ENCODE measurements around the gene KDM5A.
"Not testable (repeated sequence)": the region's sequence is repeated elsewhere in the genome, so short reads cannot be mapped to it uniquely, and the experiment has no call there.

KDM5A gene

DNA sequence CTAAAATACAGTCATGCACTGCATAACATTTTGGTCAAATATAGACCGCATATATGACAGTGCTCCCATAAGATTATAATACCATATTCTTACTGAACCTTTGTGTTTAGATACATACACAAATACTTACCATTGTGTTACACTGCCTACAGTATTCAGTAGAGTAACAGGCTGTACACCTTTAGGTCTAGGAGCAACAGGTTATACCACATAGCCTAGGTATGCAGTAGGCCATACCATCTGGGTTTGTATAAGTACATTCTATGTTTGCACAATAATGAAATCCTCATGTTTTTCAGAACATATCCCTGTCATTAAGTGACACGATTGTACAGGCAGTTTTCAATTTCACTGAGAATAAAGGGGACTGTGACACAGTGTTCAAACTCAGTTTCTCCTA lies 22.3 kb downstream of the KDM5A start:
- TF ChIP-seq, protein P1, sequence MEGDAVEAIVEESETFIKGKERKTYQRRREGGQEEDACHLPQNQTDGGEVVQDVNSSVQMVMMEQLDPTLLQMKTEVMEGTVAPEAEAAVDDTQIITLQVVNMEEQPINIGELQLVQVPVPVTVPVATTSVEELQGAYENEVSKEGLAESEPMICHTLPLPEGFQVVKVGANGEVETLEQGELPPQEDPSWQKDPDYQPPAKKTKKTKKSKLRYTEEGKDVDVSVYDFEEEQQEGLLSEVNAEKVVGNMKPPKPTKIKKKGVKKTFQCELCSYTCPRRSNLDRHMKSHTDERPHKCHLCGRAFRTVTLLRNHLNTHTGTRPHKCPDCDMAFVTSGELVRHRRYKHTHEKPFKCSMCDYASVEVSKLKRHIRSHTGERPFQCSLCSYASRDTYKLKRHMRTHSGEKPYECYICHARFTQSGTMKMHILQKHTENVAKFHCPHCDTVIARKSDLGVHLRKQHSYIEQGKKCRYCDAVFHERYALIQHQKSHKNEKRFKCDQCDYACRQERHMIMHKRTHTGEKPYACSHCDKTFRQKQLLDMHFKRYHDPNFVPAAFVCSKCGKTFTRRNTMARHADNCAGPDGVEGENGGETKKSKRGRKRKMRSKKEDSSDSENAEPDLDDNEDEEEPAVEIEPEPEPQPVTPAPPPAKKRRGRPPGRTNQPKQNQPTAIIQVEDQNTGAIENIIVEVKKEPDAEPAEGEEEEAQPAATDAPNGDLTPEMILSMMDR (IDR thresholded peaks at IDR 0.05; ENCODE audit: low read depth, low read length, missing control alignments), result no peak

DNA sequence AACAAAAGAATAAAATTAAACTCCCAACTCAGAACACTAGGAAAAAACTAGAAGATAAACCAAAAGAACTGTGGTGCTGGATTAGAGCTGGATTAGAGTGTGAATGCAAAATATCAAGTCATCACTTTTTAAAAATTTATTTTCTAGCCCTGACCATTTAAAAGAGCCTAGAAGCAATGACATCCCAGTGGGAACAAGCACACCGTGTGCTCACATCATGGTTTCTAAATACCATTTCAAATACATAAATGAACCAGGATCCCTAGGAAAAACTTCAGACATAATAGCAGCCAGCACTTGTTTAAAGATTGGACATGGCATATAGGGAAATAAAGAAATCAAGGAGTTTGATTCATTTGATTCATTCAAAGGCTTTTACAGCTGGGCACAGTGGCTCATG lies 30.0 kb downstream of the KDM5A start:
- H3K4me3 ChIP-seq (ENCODE audit: low read depth, low read length), result no peak overlapping the region
- TF ChIP-seq, protein P1 (IDR thresholded peaks at IDR 0.05; ENCODE audit: low read depth, low read length, missing control alignments), result no peak
- DNase-seq (ENCODE audit: low read depth), result no peak

More for the DNA sequence above, 22.3 kb downstream of the KDM5A start:
- no peak overlapping the region for H3K4me3 ChIP-seq (ENCODE audit: low read depth, low read length)
- no peak for DNase-seq (ENCODE audit: low read depth)

- DNase-seq (ENCODE audit: low read depth), result no peak
- TF ChIP-seq, protein P1 (IDR thresholded peaks at IDR 0.05; ENCODE audit: low read depth, low read length, missing control alignments), result no peak
- H3K4me3 ChIP-seq (ENCODE audit: low read depth, low read length), result no peak overlapping the region
Measured at GRCh38 chr12:356276-356988, 32.7 kb downstream of the KDM5A start.

DNA sequence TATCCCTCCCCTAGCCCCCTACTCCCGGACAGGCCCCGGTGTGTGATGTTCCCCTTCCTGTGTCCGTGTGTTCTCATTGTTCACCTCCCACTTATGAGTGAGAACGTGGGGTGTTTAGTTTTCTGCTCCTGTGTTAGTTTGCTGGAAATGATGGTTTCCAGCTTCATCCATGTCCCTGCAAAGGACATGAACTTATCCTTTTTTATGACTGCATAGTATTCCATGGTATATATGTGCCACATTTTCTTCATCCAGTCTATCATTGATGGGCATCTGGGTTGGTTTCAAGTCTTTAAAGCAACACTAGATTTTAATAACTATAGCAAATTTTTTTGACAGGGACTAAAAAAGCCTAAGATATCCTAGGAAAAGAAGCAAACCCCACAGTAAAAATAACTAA lies 37.9 kb downstream of the KDM5A start:
- not testable (repeated sequence) for DNase-seq (ENCODE audit: low read depth)

DNA sequence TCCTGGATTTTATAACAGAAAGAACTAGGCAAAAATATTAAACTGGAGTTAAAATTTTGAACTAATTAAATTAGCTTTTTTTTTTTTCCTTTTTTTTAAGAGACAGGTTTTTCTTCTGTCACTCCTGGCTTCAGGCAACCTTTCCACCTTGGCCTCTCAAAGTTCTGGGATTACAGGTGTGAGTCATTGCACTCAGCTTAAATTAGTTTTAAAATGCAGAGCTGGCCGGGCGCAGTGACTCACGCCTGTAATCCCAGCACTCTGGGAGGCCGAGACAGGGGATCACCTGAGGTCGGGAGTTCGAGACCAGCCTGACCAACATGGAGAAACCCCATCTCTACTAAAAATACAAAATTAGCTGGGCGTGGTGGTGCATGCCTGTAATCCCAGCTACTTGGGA lies 39.5 kb downstream of the KDM5A start:
- not testable (repeated sequence) for DNase-seq (ENCODE audit: low read depth); H3K4me3 ChIP-seq (ENCODE audit: low read depth, low read length)

More for the DNA sequence above, 37.9 kb downstream of the KDM5A start:
- H3K4me3 ChIP-seq (ENCODE audit: low read depth, low read length), result not testable (repeated sequence)

GRCh38 chr12:343036-343435 lies 46.1 kb downstream of the KDM5A start:
- DNase-seq (ENCODE audit: low read depth); H3K4me3 ChIP-seq (ENCODE audit: low read depth, low read length): not testable (repeated sequence)

GRCh38 chr12:337039-337438 lies 52.1 kb downstream of the KDM5A start:
- DNase-seq (ENCODE audit: low read depth), result no peak
- H3K4me3 ChIP-seq (ENCODE audit: low read depth, low read length), result no peak overlapping the region
- TF ChIP-seq, protein P1 (IDR thresholded peaks at IDR 0.05; ENCODE audit: low read depth, low read length, missing control alignments), result no peak

- H3K4me3 ChIP-seq (ENCODE audit: low read depth, low read length), result no peak overlapping the region
- TF ChIP-seq, protein P1 (IDR thresholded peaks at IDR 0.05; ENCODE audit: low read depth, low read length, missing control alignments), result no peak
- no peak for DNase-seq (ENCODE audit: low read depth)
Measured at GRCh38 chr12:334125-334524, 55.0 kb downstream of the KDM5A start.
